Activated T-helper 2 cell treated with anti-CD3 and anti-CD28 coated beads, Interferon-gamma antibody, Interleukin-2, Interleukin-4, amounts not matched to agents 10 μg/mL and 5 μg/mL and 100 μg/mL, durations not matched to agents 14 hours and 24 hours and 36 hours (primary cell): ENCODE measurements around the gene CFAP298. TPM values are rescaled to one million over a fixed set of nuclear protein-coding genes. Genes with fewer than 3 reads are reported as not detected.
"Not testable (repeated sequence)": the region's sequence is repeated elsewhere in the genome, so short reads cannot be mapped to it uniquely, and the experiment has no call there.

Source experiments
- DNase-seq: peaks from one replicate; pipeline ENCODE4 v3.0.0; 2021; ENCODE audit warnings: low spot score
- H3K27ac Mint-ChIP-seq: one replicate; pipeline ENCODE4 v1.8.0; 2021; ENCODE audit warnings: mixed read lengths
- H3K27me3 Mint-ChIP-seq: one replicate; pipeline ENCODE4 v1.8.0; 2021; ENCODE audit warnings: low read depth, mixed read lengths
- H3K36me3 Mint-ChIP-seq: one replicate; pipeline ENCODE4 v1.8.0; 2021; ENCODE audit warnings: low read depth, mixed read lengths
- H3K4me1 Mint-ChIP-seq: one replicate; pipeline ENCODE4 v1.8.0; 2021; ENCODE audit warnings: low read depth, mixed read lengths
- H3K4me3 Mint-ChIP-seq: one replicate; pipeline ENCODE4 v1.8.0; 2021; ENCODE audit warnings: low read depth, mild to moderate bottlenecking, moderate library complexity, mixed read lengths
- H3K9me3 Mint-ChIP-seq: one replicate; pipeline ENCODE4 v1.8.0; 2021; ENCODE audit warnings: mixed read lengths
- intact Hi-C: fragments of 100-400 bp; cut with micrococcal nuclease; formaldehyde crosslinking; loops from one replicate; pipeline ENCODE4 v1.15.1; 2023
- total RNA-seq: library from RNA; stranded (reverse); gene quantifications from 2 replicates; pipeline ENCODE4 v1.2.3, GENCODE V29; 2022

CFAP298 gene
- total RNA-seq, 1 donor from 2014 or later: 44.5 TPM

DNA sequence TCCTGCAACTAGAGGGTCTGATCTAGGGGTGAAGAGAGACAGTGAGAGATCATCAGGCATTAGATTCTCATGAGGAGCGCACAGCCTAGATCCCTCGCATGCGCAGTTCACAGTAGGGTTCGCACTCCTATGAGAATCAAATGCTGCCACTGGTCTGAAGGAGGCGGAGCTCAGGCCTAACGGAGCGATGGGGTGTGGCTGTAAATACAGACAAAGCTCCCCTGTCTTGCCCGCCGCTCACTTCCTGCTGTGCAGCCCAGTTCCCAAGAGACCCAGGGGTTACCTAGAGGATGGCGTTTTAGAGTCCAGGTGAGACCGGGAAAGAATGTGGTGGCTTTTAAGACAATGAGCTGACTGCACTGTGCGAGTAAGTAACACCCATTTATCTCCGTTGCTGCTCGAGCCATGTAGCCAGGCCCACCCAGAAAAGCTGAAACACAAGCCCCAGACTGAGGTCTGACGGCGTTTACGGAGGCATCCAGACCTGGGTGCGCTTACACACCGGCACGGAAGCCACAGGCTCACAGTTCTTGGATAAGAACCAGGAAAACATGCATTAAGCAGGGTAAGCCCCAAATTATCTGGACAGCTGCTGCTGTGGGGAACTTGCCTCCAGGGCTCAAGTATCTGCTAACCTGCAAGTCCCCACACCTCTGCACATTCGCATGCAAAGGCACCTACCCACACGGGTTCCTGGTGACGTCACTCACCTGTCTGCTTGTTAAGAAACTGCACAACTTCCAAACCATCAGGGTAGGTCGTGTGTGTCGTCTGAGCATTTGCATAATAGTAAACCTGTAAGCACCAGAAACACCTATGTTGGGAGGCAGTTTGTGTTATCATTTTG is 39.4 kb downstream of the CFAP298 start:
- intact Hi-C loops: no loop called here
- H3K4me3 Mint-ChIP-seq: no peak overlapping the region
- no peak for DNase-seq
- H3K27me3 Mint-ChIP-seq: no peaks in the 10 kb centered on the region
- no peaks in the 10 kb centered on the region for H3K9me3 Mint-ChIP-seq
- no peak overlapping the region for H3K27ac Mint-ChIP-seq
- peaks cover 16% of the 10 kb centered on the region for H3K4me1 Mint-ChIP-seq
- H3K36me3 Mint-ChIP-seq: no peaks in the 10 kb centered on the region

DNA sequence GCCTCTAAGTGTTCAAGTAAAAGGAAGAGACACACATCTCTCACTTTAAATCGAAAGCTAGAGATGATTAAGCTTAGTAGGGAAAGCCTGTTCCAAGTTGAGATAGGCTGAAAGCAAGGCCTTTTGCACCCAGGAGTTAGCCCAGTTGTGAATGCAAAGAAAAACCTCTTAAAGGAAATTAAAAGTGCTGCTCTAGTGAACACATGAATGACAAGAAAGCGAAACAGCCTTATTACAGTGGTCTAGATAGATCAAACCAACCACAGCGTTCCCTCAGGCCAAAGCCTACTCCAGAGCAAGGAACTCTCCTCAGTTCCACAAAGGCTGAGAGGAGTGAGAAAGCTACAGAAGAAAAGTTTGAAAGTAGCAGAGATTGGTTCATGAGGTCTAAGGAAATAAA is 41.7 kb downstream of the CFAP298 start:
- H3K27ac Mint-ChIP-seq: no peak overlapping the region
- peaks cover 16% of the 10 kb centered on the region for H3K4me1 Mint-ChIP-seq
- peaks cover 2% of the 10 kb centered on the region for H3K27me3 Mint-ChIP-seq
- H3K9me3 Mint-ChIP-seq: peaks cover 2% of the 10 kb centered on the region
- intact Hi-C loops: no loop called here
- no peak for DNase-seq
- H3K36me3 Mint-ChIP-seq: no peaks in the 10 kb centered on the region
- peak overlapping the region; percentile 86 for H3K4me3 Mint-ChIP-seq

DNA sequence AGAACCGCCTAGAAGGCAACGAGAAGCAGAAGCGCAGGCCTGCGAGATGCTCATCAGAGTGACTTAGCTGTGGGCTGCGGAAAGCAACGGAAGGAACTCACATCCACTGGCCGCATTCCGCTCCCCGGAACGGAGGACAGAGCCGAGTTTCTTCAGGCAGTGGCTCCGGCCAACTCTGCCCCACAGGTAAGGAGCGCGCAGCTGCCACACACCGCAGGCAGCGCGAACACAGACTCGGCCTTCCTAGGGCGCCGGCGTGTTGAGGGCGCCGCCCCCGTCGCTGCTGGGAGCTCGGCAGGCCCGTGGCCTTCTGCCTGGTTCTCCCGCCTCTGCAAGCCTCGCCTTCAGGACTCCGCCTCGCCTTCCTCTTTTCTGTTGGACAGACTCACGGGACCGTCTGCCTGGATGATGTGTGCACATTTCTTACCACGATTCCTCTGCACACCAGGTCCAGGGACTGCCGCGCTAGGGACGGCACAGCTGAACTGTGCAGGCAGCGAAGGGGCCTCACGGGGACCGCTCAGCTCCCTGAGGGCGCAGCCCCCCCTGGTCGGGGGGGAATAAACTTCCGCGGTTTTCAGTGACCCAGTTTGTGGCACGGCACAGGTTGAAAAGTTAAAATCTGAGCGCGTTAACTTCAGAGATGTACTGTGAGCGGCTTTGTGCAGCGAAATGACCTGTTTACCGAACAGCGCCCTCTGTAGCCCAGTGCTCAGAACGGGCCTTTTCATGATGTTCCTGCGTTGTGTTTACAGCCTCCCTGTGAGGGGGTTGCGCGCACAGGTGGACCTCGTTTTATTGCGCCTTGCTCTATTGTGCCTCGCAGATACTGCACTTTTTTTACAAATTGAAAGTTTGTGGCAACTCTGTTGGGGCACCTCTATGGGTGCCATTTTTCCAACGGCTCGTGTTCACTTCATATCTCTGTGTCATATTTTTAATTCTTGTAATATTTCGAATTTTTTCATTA is 42.6 kb downstream of the CFAP298 start:
- Mint-ChIP-seq H3K36me3 (peaks cover 7% of the 10 kb centered on the region), H3K4me3 (peak overlapping the region; percentile 86), H3K27ac (peak overlapping the region; percentile 19), H3K4me1 (peaks cover 16% of the 10 kb centered on the region), H3K9me3 (peaks cover 11% of the 10 kb centered on the region), H3K27me3 (peaks cover 10% of the 10 kb centered on the region)
- DNase-seq: peak; percentile 70
- intact Hi-C loops: loop anchor here (1.0 to 5.0 kb wide), 5 partner anchors 33 to 176 kb away; partner anchors contain the start of gene URB1

DNA sequence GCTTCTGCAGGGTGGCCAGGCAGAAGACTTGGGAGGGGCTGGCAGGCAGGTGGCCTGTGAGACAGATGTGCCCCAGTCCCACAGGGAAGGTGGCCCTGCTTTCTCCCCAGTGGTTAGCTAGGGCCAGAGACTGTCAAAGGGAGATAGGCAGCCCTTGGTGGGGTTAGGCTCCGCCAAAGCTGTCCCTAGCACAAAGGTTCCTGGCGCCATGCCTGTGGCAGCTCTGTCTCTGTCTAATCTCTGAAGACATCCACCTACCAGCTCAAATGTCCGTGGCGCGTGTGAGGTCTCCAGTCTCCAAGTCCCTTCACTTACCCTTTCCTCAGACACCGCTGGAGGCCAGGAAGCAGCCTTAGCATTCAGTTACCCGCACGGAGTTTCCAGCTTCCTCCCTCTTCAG is 44.6 kb downstream of the CFAP298 start:
- Mint-ChIP-seq H3K36me3 (peaks cover 9% of the 10 kb centered on the region), H3K27me3 (peaks cover 12% of the 10 kb centered on the region), H3K4me1 (peaks cover 16% of the 10 kb centered on the region), H3K4me3 (no peak overlapping the region), H3K27ac (no peak overlapping the region), H3K9me3 (peaks cover 13% of the 10 kb centered on the region)
- intact Hi-C loops: loop anchor here (2.0 to 5.0 kb wide), 2 partner anchors 35 to 75 kb away; no protein-coding TSS in a partner anchor
- no peak for DNase-seq

DNA sequence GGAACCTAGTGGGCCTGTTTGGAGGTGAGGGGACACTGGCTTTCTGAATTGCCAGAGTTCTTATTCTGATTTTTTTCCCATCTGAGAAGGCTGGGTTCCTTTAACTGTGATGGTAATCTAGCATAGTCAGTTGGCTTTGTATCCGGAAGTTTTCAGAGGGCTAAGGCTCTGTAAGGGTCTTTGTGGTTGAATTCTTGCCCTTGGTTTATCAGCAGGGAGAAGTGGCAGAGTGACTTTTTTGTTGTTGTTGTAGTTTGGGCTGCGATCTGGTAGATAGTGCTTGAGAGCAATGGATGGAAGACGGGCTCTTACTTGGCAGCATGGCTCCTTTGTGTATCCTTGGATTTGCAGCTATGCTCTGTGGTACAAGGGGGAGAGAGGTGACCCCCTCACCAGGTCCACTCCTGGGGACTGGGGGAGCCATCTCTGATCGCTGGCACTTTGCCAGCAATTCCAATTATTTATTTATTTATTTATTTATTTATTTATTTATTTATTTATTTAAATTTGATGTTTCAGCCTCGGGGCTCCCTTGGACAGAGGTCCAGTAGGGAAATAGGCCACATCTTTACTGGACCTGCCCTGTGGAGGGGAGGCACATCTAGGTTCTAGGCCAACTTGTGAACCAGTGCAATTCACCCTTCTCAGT is 45.3 kb downstream of the CFAP298 start:
- no peak for DNase-seq
- Mint-ChIP-seq H3K36me3 (peaks cover 9% of the 10 kb centered on the region), H3K27ac (no peak overlapping the region), H3K4me3 (no peak overlapping the region), H3K27me3 (peaks cover 12% of the 10 kb centered on the region), H3K9me3 (peaks cover 13% of the 10 kb centered on the region), H3K4me1 (peaks cover 18% of the 10 kb centered on the region)
- intact Hi-C loops: loop anchor here (5.0 kb wide), 1 partner anchor 35 kb away; no protein-coding TSS in a partner anchor

DNA sequence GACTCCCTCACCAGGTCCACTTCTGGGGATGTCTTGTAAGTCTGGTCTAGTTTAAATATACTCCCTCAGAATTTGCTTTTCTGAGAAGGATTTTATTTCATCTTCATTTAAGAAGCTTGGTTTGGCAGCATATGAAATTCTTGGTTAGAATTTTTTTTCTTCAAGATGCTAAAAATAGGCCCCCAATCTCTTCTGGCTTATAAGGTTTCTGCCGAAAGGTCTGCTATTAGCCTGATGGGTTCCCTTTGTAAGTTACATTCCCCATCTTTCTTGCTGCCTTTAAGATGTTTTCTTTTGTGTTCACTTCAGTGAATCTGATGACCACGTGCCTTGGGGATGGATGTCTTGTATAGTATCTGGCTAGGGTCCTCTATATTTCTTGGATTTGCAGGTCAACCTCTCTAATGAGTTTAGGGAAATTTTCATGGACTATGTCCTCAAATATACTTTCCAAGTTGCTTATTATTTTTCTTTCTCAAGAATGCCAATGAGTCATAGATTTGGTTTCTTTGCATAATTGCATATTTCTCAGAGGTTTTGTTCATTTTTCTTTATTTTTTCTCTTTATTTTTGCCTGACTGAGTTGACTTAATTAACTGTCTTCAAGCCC is 46.2 kb downstream of the CFAP298 start:
- no peak for DNase-seq
- peaks cover 16% of the 10 kb centered on the region for H3K4me1 Mint-ChIP-seq
- H3K27ac Mint-ChIP-seq: no peak overlapping the region
- peaks cover 12% of the 10 kb centered on the region for H3K27me3 Mint-ChIP-seq
- peaks cover 13% of the 10 kb centered on the region for H3K9me3 Mint-ChIP-seq
- intact Hi-C loops: loop anchor here (5.0 kb wide), 1 partner anchor 36 kb away; no protein-coding TSS in a partner anchor
- no peak overlapping the region for H3K4me3 Mint-ChIP-seq
- peaks cover 9% of the 10 kb centered on the region for H3K36me3 Mint-ChIP-seq

DNA sequence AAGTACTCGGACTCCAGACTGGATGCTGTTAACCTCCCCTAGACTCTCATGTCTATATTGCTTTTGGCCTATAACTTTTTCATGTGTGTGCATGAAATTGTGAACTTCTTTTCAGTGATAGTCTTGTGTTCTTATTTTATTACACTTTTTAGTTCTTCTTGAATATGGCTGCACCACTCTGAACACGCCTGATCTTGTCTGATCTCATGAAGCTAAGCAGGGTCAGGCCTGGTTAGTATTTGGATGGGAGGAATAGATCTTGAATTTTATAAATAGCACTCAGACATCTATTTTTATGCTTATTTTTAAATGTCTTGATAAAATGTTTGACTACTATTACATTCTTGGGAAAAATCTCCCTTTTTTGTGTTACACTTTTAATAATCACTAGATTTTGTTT is 49.3 kb downstream of the CFAP298 start:
- DNase-seq: no peak
- Mint-ChIP-seq H3K27ac (no peak overlapping the region), H3K4me1 (peaks cover 2% of the 10 kb centered on the region), H3K9me3 (peaks cover 13% of the 10 kb centered on the region), H3K36me3 (peaks cover 9% of the 10 kb centered on the region), H3K4me3 (no peak overlapping the region), H3K27me3 (peaks cover 13% of the 10 kb centered on the region)
- intact Hi-C loops: no loop called here

DNA sequence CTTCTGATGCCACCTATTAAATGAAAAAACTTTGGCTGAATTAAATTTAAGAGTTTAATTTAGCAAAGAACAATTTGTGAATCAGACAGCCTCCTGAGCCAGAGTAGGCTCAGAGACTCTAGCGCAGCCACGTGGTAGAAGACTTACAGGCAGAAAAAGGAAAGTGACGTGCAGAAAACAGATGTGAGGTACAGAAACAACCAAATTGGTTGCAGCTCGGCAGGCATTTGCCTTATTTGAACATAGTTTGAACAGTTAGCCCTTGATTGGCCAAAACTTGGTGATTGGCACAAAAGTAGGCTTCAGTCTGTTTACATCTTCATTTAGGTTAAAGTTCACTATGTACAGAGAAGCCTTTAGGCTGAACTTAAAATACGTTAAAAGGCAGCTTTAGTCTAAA is 49.8 kb downstream of the CFAP298 start:
- intact Hi-C loops: no loop called here
- Mint-ChIP-seq H3K36me3 (peaks cover 9% of the 10 kb centered on the region), H3K4me3 (no peak overlapping the region), H3K27me3 (peaks cover 14% of the 10 kb centered on the region), H3K27ac (no peak overlapping the region), H3K9me3 (peaks cover 13% of the 10 kb centered on the region), H3K4me1 (peaks cover 2% of the 10 kb centered on the region)
- no peak for DNase-seq

DNA sequence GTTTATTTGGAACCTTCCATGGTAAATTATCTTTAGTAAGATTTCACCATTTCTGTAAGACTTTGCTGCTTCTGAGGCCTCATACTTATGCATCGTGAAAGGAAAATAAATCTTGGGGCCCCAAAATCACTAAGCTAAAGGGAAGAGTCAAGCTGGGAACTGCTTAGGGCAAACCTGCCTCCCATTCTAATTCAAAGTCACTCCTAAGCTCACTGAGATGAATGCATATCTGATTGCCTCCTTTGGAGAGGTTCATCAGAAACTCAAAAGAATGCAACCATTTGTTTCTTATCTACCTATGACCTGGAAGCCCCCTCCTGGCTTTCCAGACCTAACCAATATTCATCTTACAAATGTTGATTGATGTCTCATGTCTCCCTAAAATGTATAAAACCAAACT is 50.7 kb downstream of the CFAP298 start:
- H3K27ac Mint-ChIP-seq, DNase-seq, H3K4me3 Mint-ChIP-seq, H3K36me3 Mint-ChIP-seq, intact Hi-C loops, H3K4me1 Mint-ChIP-seq: not testable (repeated sequence)
- peaks cover 14% of the 10 kb centered on the region for H3K27me3 Mint-ChIP-seq
- peaks cover 13% of the 10 kb centered on the region for H3K9me3 Mint-ChIP-seq

DNA sequence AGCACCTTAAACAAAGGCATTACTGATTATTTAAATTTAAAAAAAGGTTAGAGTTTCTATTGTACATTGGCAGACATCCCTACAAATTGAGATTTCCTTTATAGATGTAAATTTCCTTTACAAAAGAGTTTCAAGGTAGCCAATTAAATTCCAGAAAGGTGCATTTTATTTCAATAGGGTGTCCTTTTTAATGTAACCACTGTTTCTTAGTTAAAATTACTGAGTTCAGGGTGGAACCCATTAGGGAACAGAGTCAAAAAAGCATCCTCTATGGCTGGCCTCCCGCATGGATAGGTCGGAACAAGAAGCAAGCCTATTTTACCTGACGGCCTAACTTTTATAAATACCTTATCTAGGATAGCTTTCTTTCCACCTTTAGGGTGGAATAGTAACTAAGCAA is 51.3 kb downstream of the CFAP298 start:
- intact Hi-C loops: no loop called here
- Mint-ChIP-seq H3K27me3 (peaks cover 14% of the 10 kb centered on the region), H3K27ac (no peak overlapping the region), H3K4me3 (no peak overlapping the region), H3K9me3 (peaks cover 13% of the 10 kb centered on the region), H3K36me3 (peaks cover 9% of the 10 kb centered on the region), H3K4me1 (peaks cover 2% of the 10 kb centered on the region)
- DNase-seq: no peak

DNA sequence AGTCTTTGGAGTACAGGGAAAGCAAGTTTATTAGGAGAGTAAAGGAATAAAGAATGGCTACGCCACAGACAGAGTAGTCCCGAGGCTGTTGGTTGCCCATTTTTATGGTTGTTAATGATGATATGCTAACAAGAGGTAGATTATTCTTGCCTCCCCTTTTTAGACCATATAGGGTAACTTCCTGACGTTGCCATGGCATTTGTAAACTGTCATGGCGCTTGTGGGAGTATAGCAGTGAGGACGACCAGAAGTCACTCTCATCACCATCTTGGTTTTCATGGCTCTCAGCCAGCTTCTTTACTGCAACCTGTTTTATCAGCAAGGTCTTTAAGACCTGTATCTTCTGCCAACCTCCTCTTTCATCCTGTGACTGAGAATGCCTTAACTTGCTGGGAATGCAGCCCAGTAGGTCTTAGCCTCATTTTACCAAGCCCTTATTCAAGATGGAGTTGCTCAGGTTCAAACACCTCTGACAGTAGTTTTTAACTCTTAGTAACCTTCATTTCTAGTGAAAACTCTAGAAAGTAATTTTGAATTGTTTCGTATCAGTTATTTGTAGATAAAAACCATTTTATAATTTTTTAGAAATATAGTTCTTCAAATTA is 53.1 kb downstream of the CFAP298 start:
- H3K36me3 Mint-ChIP-seq: no peaks in the 10 kb centered on the region
- no peaks in the 10 kb centered on the region for H3K9me3 Mint-ChIP-seq
- H3K27ac Mint-ChIP-seq: no peak overlapping the region
- peaks cover 2% of the 10 kb centered on the region for H3K4me1 Mint-ChIP-seq
- H3K4me3 Mint-ChIP-seq: no peak overlapping the region
- intact Hi-C loops: no loop called here
- DNase-seq: no peak
- peaks cover 1% of the 10 kb centered on the region for H3K27me3 Mint-ChIP-seq

DNA sequence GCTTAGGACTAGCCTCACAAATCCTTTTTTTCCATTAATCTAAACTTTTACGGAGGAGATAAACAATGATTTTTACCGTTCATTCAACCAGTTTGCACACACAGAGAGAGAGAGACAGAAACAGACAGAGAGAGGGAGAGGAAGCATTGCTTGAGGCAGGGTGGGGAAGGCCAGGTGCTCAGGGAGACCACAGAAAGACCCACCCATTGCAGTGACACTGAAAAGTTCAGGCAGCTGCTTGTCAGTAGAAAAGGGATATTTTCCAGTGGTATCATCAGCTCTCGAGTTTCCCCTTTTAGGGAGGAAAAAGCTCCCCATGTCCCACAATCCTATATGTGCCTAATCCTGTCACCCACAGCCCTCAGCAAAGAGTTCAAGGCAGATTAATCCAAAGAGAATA is 54.1 kb downstream of the CFAP298 start:
- intact Hi-C loops: no loop called here
- H3K27ac Mint-ChIP-seq: no peak overlapping the region
- no peaks in the 10 kb centered on the region for H3K9me3 Mint-ChIP-seq
- no peak overlapping the region for H3K4me3 Mint-ChIP-seq
- H3K4me1 Mint-ChIP-seq: peaks cover 2% of the 10 kb centered on the region
- DNase-seq: no peak
- no peaks in the 10 kb centered on the region for H3K36me3 Mint-ChIP-seq
- peaks cover 1% of the 10 kb centered on the region for H3K27me3 Mint-ChIP-seq
